Astrocyte of the hippocampus (primary cell): ENCODE data around the gene CELF6.
"Not testable (repeated sequence)": the region's sequence is repeated elsewhere in the genome, so short reads cannot be mapped to it uniquely, and the experiment has no call there.

Experiments used
- DNase-seq: peaks from one replicate; pipeline ENCODE4 v3.0.0; 2011; ENCODE audit warnings: low read depth, low spot score

Gene CELF6

GRCh38 chr15:72318408-72318942 lies 1.5 kb downstream of the CELF6 start:
- DNase-seq: no peak

GRCh38 chr15:72315706-72316370 lies 4.1 kb downstream of the CELF6 start:
- no peak for DNase-seq

- no peak for DNase-seq
These were observed 6.1 kb downstream of the CELF6 start for GRCh38 chr15:72313881-72314280.

GRCh38 chr15:72313448-72313840 lies 6.5 kb downstream of the CELF6 start:
- DNase-seq: no peak

GRCh38 chr15:72312605-72313447 lies 7.1 kb downstream of the CELF6 start:
- peak; percentile 79 for DNase-seq

- DNase-seq: no peak
These were observed 12.9 kb downstream of the CELF6 start for GRCh38 chr15:72307026-72307425.

- DNase-seq: peak; percentile 43
These were observed 13.7 kb downstream of the CELF6 start for GRCh38 chr15:72306211-72306785.

GRCh38 chr15:72304596-72304995 lies 15.4 kb downstream of the CELF6 start:
- no peak for DNase-seq

GRCh38 chr15:72302955-72303354 lies 17.0 kb downstream of the CELF6 start:
- DNase-seq: no peak

GRCh38 chr15:72289597-72290325 lies 30.2 kb downstream of the CELF6 start:
- no peak for DNase-seq

- DNase-seq: no peak
These were observed 31.0 kb downstream of the CELF6 start for GRCh38 chr15:72288796-72289596.

- DNase-seq: peak; percentile 21
These were observed 33.9 kb downstream of the CELF6 start for GRCh38 chr15:72285927-72286516.

GRCh38 chr15:72285402-72285801 lies 34.6 kb downstream of the CELF6 start:
- no peak for DNase-seq

- DNase-seq: no peak
These were observed 35.2 kb downstream of the CELF6 start for GRCh38 chr15:72284781-72285180.

GRCh38 chr15:72281713-72282112 lies 38.2 kb downstream of the CELF6 start:
- DNase-seq: no peak

- DNase-seq: no peak
These were observed 39.2 kb downstream of the CELF6 start for GRCh38 chr15:72280751-72281150.

GRCh38 chr15:72278737-72279136 lies 41.2 kb downstream of the CELF6 start:
- no peak for DNase-seq

- no peak for DNase-seq
These were observed 43.6 kb downstream of the CELF6 start for GRCh38 chr15:72276326-72276700.

- not testable (repeated sequence) for DNase-seq
These were observed 44.2 kb downstream of the CELF6 start for GRCh38 chr15:72275635-72276325.

GRCh38 chr15:72272997-72273352 lies 47.0 kb downstream of the CELF6 start:
- DNase-seq: no peak
